Panc1 (cell line): ENCODE results near the gene VARS1. TPM values are rescaled to one million over a fixed set of nuclear protein-coding genes. Genes with fewer than 3 reads are reported as not detected.

Experiments used
- ATAC-seq: fragments of 200-7000 bp; cut with Tn5 transposase; 2 replicates; pipeline ENCODE4 v1.9.1; 2020; ENCODE audit warnings: mild to moderate bottlenecking, moderate library complexity
- BruUV-seq: library from RNA; stranded (reverse); fragments of 400-500 nt; replicated peaks from 2 replicates; lab custom pipeline; 2021; lab: Mats Ljungman, UMichigan
- CTCF ChIA-PET: fragments of 300-600 bp; sonication (Branson Sonifier 250); formaldehyde crosslinking; loops from one replicate; lab custom pipeline; 2022; ENCODE audit warnings: antibody characterized with exemption; lab: Charles Lee
- POLR2A ChIA-PET: fragments of 300-600 bp; sonication (Branson Sonifier 250); formaldehyde crosslinking; loops from one replicate; lab custom pipeline; 2022; ENCODE audit warnings: antibody characterized with exemption; lab: Charles Lee
- DNase-seq: peaks from one replicate; pipeline ENCODE4 v3.0.0-alpha.2; 2010; ENCODE audit warnings: low read depth, low spot score
- H3K27ac ChIP-seq: 2 replicates; pipeline ENCODE4 v1.5.1; 2011; ENCODE audit warnings: mild to moderate bottlenecking, low read length, inconsistent platforms
- H3K27me3 ChIP-seq: fragments of 200-500 bp; sonication (Bioruptor generic); 2 replicates; pipeline ENCODE4 v1.6.0; 2014; ENCODE audit warnings: low read length, inconsistent platforms; ENCODE audit not compliant: control insufficient read depth, insufficient read depth
- H3K36me3 ChIP-seq: fragments of 200-500 bp; sonication (Bioruptor generic); 2 replicates; pipeline ENCODE4 v1.5.1; 2014; ENCODE audit warnings: inconsistent platforms, mild to moderate bottlenecking, low read length, moderate library complexity; ENCODE audit not compliant: control insufficient read depth, insufficient read depth
- H3K4me1 ChIP-seq: 2 replicates; pipeline ENCODE4 v1.5.1; 2011; ENCODE audit warnings: inconsistent platforms, mild to moderate bottlenecking, low read length, moderate library complexity; ENCODE audit not compliant: control insufficient read depth, insufficient read depth
- H3K4me3 ChIP-seq, 2 experiments: 2 replicates each; pipeline ENCODE4 v1.5.1; 2011 to 2012; ENCODE audit warnings: low read depth in 2 of 2, low read length in 2 of 2, mild to moderate bottlenecking in 2 of 2, inconsistent platforms in 1 of 2, moderate library complexity in 1 of 2
- H3K9me3 ChIP-seq: fragments of 200-500 bp; sonication (Bioruptor generic); 2 replicates; pipeline ENCODE4 v1.5.1; 2014; ENCODE audit warnings: low read depth, mild to moderate bottlenecking, inconsistent platforms, low read length, moderate library complexity; ENCODE audit not compliant: control insufficient read depth, insufficient read depth
- CTCF ChIP-seq: fragments of 450-650 bp; IDR thresholded peaks from 2 replicates; pipeline ENCODE4 v1.5.1; 2017; ENCODE audit warnings: mild to moderate bottlenecking
- POLR2AphosphoS5 ChIP-seq: IDR thresholded peaks from 2 replicates; pipeline ENCODE4 v1.6.1; 2012; ENCODE audit warnings: mild to moderate bottlenecking, low read depth, low read length, moderate library complexity
- REST ChIP-seq, 2 experiments: IDR thresholded peaks; 2 replicates each; pipeline ENCODE4 v1.6.1; 2011 to 2012; ENCODE audit warnings: low read depth in 2 of 2, control low read depth in 1 of 2, low read length in 1 of 2, mild to moderate bottlenecking in 1 of 2, moderate library complexity in 1 of 2; ENCODE audit not compliant: insufficient read depth in 1 of 2
- SIN3A ChIP-seq: IDR thresholded peaks from 2 replicates; pipeline ENCODE4 v1.6.1; 2012; ENCODE audit warnings: low read depth, mild to moderate bottlenecking, low read length, moderate library complexity, borderline replicate concordance; ENCODE audit not compliant: insufficient read depth
- TCF7L2 ChIP-seq: IDR thresholded peaks from 2 replicates; pipeline ENCODE4 v1.6.1; 2011; ENCODE audit warnings: mild to moderate bottlenecking, low read depth, low read length, inconsistent platforms
- in situ Hi-C: cut with HindIII; loops from 2 replicates; pipeline ENCODE4 v1.10.0; 2016; ENCODE audit warnings: low sequenced_read_pairs, low pct_unique_long_range_greater_than_20kb
- intact Hi-C: fragments of 100-400 bp; cut with micrococcal nuclease; formaldehyde crosslinking; loops from one replicate; pipeline ENCODE4 v1.10.0; 2022; ENCODE audit not compliant: unreplicated experiment
- total RNA-seq: library from RNA; stranded (reverse); gene quantifications from one replicate; pipeline ENCODE4 v1.2.1, GENCODE V29; 2021; ENCODE audit not compliant: unreplicated experiment

The VARS1 gene
- total RNA-seq, 1 experiment from 2014 or later = 229 TPM

GRCh38 chr6:31762356-31762755, 33.2 kb downstream of the VARS1 start, which contains the start of gene SAPCD1:
Gene SAPCD1 (plus strand): TSS chr6:31762656. CDS start chr6:31763055, 399 bp downstream.
- Histone ChIP-seq H3K27ac (no peak within 1 kb of the TSS), H3K4me1 (no peaks in the 10 kb centered on the region), H3K9me3 (no peaks in the 10 kb centered on the region), H3K27me3 (no peaks in the 10 kb centered on the region), H3K36me3 (no peaks in the 10 kb centered on the region), H3K4me3 (no peak within 1 kb of the TSS)
- no peak for ATAC-seq
- intact Hi-C loops = no loop called here
- ChIA-PET POLR2A (no interaction called here), CTCF (no interaction called here)
- no TSS peak for BruUV-seq
- TF ChIP-seq POLR2AphosphoS5 (no peak), SIN3A (no peak), TCF7L2 (no peak), CTCF (no peak), REST (IDR thresholded peaks at IDR 0.05; ENCODE audit: insufficient read depth in 1 of 2, low read depth in 2 of 2, low read length in 1 of 2) (no peak)
- no peak for DNase-seq
- in situ Hi-C loops = no loop called here

- ChIA-PET POLR2A (interaction anchor here (0.5 kb wide), 2 partner anchors 17 to 95 kb away, joined by 4 to 9 read pairs; no protein-coding TSS in a partner anchor), CTCF (no interaction called here)
- Histone ChIP-seq H3K9me3 (no peaks in the 10 kb centered on the region), H3K4me1 (no peaks in the 10 kb centered on the region), H3K4me3 (no peak overlapping the region), H3K36me3 (no peaks in the 10 kb centered on the region), H3K27me3 (no peaks in the 10 kb centered on the region), H3K27ac (no peak overlapping the region)
- BruUV-seq = TSS peak; percentile 27
- intact Hi-C loops (no loop called here), in situ Hi-C loops (no loop called here)
- no peak for DNase-seq
- TF ChIP-seq CTCF (no peak), REST (IDR thresholded peaks at IDR 0.05; ENCODE audit: insufficient read depth in 1 of 2, low read depth in 2 of 2, low read length in 1 of 2) (no peak), POLR2AphosphoS5 (no peak), SIN3A (no peak), TCF7L2 (no peak)
- ATAC-seq = no peak
These were observed 34.2 kb downstream of the VARS1 start for GRCh38 chr6:31761343-31761742.
